AG04450 (cell line): ENCODE results near the gene DOP1A. TPM values are rescaled to one million over a fixed set of nuclear protein-coding genes. Genes with fewer than 3 reads are reported as not detected.

Experiments
- CTCF ChIA-PET: fragments of 300-600, 350-600 bp; formaldehyde crosslinking; extraction: SDS; loops from one replicate; lab custom pipeline; 2022; ENCODE audit warnings: antibody characterized with exemption, inconsistent platforms; lab: Charles Lee
- POLR2A ChIA-PET: fragments of 350-600 bp; formaldehyde crosslinking; extraction: SDS; loops from one replicate; lab custom pipeline; 2021; ENCODE audit warnings: antibody characterized with exemption, inconsistent platforms; lab: Yijun Ruan, JAX
- DNase-seq: peaks from one replicate; pipeline ENCODE4 v3.0.0-alpha.2; 2011; ENCODE audit warnings: low read depth, low spot score
- H3K27ac ChIP-seq: one replicate; pipeline ENCODE4 v1.5.1; 2012; ENCODE audit warnings: low read depth, low read length, control low read depth
- H3K27me3 ChIP-seq: one replicate; pipeline ENCODE4 v1.6.0; 2012; ENCODE audit warnings: low read length; ENCODE audit not compliant: control insufficient read depth, insufficient read depth
- H3K4me3 ChIP-seq: 2 replicates; pipeline ENCODE4 v1.5.1; 2011; ENCODE audit warnings: mild to moderate bottlenecking, low read depth, low read length, control low read depth
- H3K9me3 ChIP-seq: 2 replicates; pipeline ENCODE4 v1.5.1; 2012; ENCODE audit warnings: low read length; ENCODE audit not compliant: control insufficient read depth, insufficient read depth
- CTCF ChIP-seq: IDR thresholded peaks from 2 replicates; pipeline ENCODE4 v1.5.1; 2011; ENCODE audit warnings: low read depth, low read length, control low read depth, inconsistent platforms
- polyA plus RNA-seq: library from polyadenylated mRNA; depleted of rRNA; stranded (reverse); fragments of >200 nt; gene quantifications from 2 replicates; pipeline ENCODE4 v1.2.3, GENCODE V29; 2011

DOP1A gene
- polyA plus RNA-seq, 1 experiment = 14.6 TPM

GRCh38 chr6:83169106-83169505 lies 101.6 kb downstream of the DOP1A start:
- H3K27ac ChIP-seq = no peak overlapping the region
- ChIA-PET CTCF (interaction anchor here (1.1 to 4.7 kb wide), 4 partner anchors 47 to 346 kb away, joined by 3 to 28 read pairs (median 5); partner anchors contain the start of genes DOP1A, PRSS35 and UBE3D), POLR2A (interaction anchor here (0.6 kb wide), 1 partner anchor 35 kb away, joined by 7 read pairs; no protein-coding TSS in a partner anchor)
- no peak for DNase-seq
- no peak overlapping the region for H3K4me3 ChIP-seq
- H3K27me3 ChIP-seq = no peaks in the 10 kb centered on the region
- no peak for TF ChIP-seq CTCF
- H3K9me3 ChIP-seq = no peaks in the 10 kb centered on the region

GRCh38 chr6:83169511-83169910 lies 102.0 kb downstream of the DOP1A start:
- H3K4me3 ChIP-seq = no peak overlapping the region
- POLR2A ChIA-PET = interaction anchor here (0.6 kb wide), 1 partner anchor 35 kb away, joined by 7 read pairs; no protein-coding TSS in a partner anchor
- no peak overlapping the region for H3K27ac ChIP-seq
- no peak for TF ChIP-seq CTCF
- no peak for DNase-seq
- H3K9me3 ChIP-seq = no peaks in the 10 kb centered on the region
- CTCF ChIA-PET = interaction anchor here (0.6 to 4.7 kb wide), 5 partner anchors 46 to 345 kb away, joined by 3 to 28 read pairs (median 5); partner anchors contain the start of genes DOP1A, PRSS35 and UBE3D
- H3K27me3 ChIP-seq = no peaks in the 10 kb centered on the region

GRCh38 chr6:83176246-83176645 lies 108.8 kb downstream of the DOP1A start:
- CTCF ChIA-PET = interaction anchor here (0.6 to 5.9 kb wide), 4 partner anchors 18 to 1363 kb away, joined by 3 to 52 read pairs (median 6); partner anchors contain the start of genes DOP1A and UBE3D
- H3K9me3 ChIP-seq = no peaks in the 10 kb centered on the region
- TF ChIP-seq CTCF = no peak
- H3K27me3 ChIP-seq = no peaks in the 10 kb centered on the region
- POLR2A ChIA-PET = interaction anchor here (1.4 kb wide), 1 partner anchor 17 kb away, joined by 3 read pairs; the partner anchor contains the start of genes PGM3 and RWDD2A
- H3K27ac ChIP-seq = no peak overlapping the region
- H3K4me3 ChIP-seq = no peak overlapping the region
- no peak for DNase-seq

GRCh38 chr6:83180426-83180950 lies 113.0 kb downstream of the DOP1A start:
- POLR2A ChIA-PET = interaction anchor here (0.5 to 0.6 kb wide), 2 partner anchors 28 to 36 kb away, joined by 3 to 5 read pairs; no protein-coding TSS in a partner anchor
- H3K9me3 ChIP-seq = no peaks in the 10 kb centered on the region
- no peaks in the 10 kb centered on the region for H3K27me3 ChIP-seq
- H3K27ac ChIP-seq = no peak overlapping the region
- no peak overlapping the region for H3K4me3 ChIP-seq
- CTCF ChIA-PET = interaction anchor here (0.6 to 5.9 kb wide), 5 partner anchors 34 to 331 kb away, joined by 3 to 52 read pairs (median 4); partner anchors contain the start of genes DOP1A, PRSS35 and UBE3D
- no peak for TF ChIP-seq CTCF
- no peak for DNase-seq

- CTCF ChIA-PET = interaction anchor here (1.0 to 3.1 kb wide), 3 partner anchors 33 to 330 kb away, joined by 3 to 11 read pairs (median 6); partner anchors contain the start of genes DOP1A and PRSS35
These were observed 114.6 kb downstream of the DOP1A start for GRCh38 chr6:83182114-83182513.

More at GRCh38 chr6:83182114-83182513, 114.6 kb downstream of the DOP1A start:
- no peak for TF ChIP-seq CTCF
- DNase-seq = no peak
- H3K9me3 ChIP-seq = no peaks in the 10 kb centered on the region
- no peak overlapping the region for H3K27ac ChIP-seq
- H3K4me3 ChIP-seq = no peak overlapping the region
- no peaks in the 10 kb centered on the region for H3K27me3 ChIP-seq
- POLR2A ChIA-PET = no interaction called here
